Measurements from ENCODE around the gene COL2A1.
A peak's percentile ranks its signal among the peaks of the same experiment; 100 is the strongest.

The COL2A1 gene

DNA sequence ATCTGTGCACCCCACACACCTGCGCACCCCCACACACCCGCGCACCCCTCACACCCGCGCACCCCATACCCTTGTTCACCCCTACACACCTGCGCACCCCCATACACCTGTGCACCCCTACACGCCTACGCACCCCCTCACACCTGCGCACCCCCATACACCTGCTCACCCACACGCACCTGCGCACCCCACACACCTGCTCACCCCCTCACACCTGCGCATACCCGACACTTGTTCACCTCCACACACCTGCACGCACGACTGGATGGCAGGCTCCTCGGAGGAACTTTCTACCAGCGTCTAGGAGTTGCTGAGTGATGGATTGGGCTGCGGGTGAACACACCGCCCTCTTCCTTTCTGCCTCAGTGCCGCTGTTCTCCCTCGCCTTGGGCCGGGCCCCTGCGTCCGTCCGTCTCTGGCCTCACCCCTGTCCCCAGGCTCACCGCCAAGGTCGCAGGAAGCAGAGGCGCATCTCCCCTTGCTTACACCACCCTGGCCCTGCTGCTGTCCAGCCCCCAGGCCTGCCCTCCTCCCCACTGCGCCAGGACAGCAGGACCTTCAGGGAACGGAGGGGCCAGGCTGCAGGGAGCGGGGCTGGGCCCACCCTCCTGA, 61.6 kb downstream of the COL2A1 start:
- DNase-seq = no peak

DNA sequence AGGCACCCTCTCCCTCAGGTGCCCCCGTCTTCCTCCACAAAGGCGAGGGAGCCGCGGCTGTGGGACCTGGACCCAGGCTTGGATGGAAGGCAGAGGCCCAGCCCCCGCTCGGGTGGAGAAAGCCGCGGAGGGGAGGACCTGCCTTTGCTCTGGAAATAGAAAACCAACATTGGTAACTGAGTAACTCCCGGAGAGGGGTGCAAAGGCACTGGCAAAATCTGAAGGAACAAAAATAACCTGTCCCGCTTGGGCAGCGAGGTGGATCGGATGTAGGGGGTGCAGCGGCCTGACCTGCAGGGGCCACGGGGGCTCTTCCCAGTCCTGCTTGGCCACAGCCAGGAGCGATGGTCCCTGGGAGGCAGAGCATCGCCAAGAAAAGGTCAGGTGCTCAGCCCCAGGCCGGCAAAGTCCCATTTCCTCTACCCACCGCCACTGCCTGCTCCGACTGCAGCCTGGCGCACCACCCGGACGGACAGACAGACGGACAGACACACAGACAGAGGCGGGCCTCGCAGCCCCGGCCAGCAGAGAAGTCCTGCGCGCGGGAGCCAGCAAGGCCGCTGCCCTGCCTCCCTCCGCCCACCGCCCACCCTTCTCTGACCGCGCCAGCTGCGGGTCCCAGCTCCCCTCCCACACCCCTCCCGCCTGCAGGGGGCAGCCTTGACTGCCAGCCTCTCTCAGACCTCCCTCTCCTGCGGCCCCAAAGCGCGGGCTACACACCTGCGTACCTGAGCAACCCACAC, 62.2 kb downstream of the COL2A1 start:
- DNase-seq = no peak

DNA sequence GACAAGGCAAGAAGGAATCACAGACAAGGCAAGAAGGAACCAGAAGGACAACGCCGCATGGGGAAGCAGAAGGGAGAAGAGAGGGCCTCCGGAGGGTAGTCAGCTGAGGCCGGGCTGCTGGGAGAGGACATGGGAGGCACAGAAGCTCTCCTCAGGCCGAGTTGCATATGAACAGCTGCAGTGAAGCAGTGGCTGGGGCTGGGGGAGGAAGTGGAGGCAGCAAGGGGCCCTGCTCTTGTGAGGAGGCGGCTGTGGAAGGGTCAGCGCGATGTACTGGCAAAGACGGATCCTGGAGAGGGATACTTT, 62.8 kb downstream of the COL2A1 start:
- DNase-seq = no peak

DNA sequence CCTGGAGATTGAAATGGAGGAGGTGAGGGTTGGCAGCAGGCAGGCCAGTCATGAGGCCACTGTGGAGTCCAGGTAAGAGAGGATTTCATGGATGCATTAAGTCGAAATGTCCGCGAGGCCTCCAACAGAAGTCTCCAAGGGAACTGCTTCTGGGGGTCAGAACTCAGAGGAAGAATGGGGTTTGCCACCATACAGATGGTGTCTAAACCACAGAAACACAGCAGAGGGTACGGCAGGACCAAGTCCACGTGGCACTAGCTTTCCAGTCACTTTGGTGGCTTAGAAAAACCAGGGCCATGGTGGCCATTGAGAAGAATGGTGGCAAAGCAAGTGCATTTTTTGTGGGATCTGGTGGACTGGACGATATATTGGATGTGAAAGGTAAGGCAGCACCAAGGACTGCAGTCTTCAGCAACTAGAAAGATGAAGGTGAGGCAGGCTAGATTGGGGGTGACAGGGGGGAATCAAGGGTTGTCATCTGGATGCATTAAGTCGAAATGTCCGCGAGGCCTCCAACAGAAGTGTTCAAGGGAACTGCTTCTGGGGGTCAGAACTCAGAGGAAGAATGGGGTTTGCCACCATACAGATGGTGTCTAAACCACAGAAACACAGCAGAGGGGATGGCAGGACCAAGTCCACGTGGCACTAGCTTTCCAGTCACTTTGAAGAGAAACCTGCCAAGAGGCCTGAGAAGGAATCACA, 63.4 kb downstream of the COL2A1 start:
- no peak for DNase-seq

DNA sequence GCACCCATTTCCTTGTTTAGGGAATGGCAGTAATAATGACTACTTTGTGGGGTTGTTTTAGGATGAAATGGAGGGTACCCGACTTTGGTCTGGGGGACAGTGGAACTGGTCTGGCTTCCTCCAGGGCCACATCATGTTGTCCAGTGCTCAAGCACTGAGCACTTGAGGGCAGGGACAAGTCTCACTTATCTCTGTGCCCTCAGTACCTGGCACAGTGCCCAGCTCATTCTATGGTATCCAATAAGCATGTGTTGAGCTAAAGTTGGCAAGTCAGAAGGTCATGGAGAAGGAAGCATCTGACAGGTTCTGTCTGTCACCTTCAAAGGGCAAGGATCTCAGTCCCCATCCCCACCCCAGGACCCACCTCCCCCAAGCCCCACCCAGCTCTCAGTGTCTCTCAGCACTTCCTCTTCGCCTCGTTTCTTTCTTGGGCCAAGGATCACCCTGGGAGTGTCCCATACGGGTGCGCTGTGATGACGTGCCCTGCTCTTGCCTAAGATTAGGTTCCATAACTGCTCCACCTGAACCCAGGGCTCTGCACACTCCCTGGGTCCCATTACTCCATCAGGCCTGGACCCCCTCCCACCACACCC, 65.2 kb downstream of the COL2A1 start:
- DNase-seq = no peak

DNA sequence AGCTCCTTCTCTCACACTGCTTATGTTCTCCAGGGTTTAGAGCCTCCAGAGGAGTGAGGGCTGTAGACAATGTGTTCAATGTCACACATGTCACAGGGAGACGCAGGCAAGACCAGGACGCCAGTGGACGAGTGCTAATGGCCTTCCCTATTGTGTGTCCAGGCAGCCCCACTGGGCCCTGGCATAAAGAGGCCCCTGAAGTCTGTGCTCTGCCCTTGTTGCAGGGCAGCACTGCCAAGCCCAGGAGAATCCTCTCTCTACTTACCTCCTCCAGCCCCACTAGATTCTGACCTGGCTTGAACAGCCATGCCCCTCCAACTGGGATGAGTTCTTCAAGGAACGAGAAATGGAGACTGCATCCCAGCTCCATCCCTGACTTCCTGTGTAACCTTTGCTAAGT, 65.7 kb downstream of the COL2A1 start:
- DNase-seq = no peak

DNA sequence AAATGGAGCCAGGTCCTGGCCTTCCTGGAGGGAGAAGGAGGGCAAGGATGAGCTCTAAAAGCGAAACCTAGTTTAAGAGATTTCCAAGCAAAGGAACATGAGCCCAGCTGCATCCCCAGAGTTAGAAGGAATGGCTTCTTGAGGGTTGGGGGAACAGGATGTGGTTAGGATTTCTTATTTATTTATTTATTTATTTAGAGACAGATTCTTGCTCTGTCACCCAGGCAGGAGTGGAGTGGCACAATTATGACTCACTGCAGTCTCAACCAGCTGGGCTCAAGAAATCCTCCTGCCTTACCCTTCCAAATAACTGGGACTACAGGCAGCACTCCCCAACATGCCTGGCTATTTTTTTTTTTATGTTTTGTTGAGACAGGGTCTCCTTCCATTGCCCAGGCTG, 66.2 kb downstream of the COL2A1 start:
- no peak for DNase-seq

DNA sequence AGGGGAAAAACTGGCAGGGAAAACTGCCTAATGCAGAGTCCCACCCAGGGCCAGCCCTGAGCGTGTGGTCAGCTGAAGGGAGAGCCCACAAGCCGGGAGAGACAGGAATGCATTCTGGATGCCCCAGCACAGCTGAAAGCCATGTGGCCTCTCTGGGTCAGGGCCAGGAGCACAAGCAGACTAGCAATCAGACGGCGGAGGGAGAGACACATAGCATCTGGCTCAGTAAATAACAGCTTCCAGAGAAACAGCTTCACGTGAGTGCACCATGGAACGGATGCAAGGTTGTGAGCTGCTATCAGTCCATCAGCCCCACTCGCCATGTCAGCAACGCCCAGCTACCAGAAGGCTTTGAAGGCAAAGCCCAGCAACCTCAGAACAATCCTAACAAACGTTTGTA, 69.1 kb downstream of the COL2A1 start:
- DNase-seq = peak; percentile 50

DNA sequence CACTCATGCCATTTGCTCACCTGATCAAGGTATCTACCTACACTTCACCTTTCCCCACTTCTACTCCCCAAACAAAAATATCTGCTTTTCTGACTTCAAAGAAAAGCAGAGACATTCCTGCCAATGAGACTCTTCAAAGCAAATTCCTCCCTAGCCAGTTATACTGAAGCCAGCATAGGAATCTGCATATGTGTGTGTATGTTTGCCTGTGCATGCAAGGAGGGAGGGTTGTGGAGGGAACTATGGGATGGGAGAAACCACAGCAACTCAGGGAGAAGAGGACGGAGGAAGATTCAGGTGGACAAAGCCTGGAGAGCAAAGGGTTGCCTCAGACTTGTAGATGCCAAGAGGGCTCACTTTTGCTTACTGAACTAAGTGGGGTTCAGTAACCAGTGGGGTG, 73.1 kb downstream of the COL2A1 start:
- DNase-seq = no peak

DNA sequence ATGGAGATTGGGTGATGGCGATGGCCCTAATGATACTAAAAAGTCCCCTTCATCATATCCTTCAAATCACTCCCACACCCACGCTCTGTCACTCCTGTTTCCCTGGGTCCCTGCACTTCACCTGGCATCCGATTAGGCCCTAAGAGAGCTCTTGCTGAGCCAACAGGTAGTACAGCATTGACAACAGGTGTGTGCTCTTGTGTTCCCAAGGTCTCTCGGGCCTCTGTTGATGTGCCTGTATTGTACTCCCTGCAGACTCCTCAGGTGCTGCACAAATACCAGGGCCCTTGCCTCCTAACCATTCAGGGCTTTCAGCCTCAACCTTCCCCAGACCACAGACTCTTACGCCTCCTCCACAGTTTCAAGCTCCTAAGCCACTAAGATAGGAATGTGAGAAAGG, 73.6 kb downstream of the COL2A1 start:
- DNase-seq = no peak

DNA sequence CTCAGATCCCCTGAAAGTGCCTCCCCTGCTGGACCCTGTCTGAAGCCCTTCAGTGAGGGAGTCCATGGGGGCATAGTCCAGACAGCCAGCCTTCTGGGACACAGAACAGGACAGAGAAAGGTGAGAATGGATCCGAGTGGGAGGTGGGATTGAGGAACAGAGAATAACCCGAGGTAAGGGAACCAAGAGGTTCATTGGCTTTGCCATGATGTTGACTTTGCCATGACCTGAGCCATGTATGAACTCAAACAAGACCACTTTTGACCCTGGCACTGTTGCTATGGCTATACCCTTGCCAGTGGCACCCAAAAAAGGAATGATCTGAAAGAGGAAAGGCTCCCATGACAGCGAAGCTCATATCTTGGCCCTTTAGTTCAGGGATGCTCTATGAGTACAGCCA, 76.9 kb downstream of the COL2A1 start:
- DNase-seq = no peak
